ENCODE measurements around the gene ATXN2. TPM values are rescaled to one million over a fixed set of nuclear protein-coding genes. Genes with fewer than 3 reads are reported as not detected.

Gene ATXN2
- total and polyA plus RNA-seq, 4 donors: 11.5 to 33.1 (median 22.1) TPM

- Histone ChIP-seq H3K4me1 (ENCODE audit: control insufficient read depth in 4 of 4, insufficient read depth in 4 of 4, low read length in 3 of 4) (peaks cover 14 to 32% (median 25%) of the 10 kb centered on the region in 4 donors), H3K4me3 (ENCODE audit: low read depth in 1 of 3, low read length in 3 of 3) (no peak overlapping the region), H3K9me3 (ENCODE audit: control insufficient read depth in 4 of 4, low read length in 3 of 4) (no peaks in the 10 kb centered on the region), H3K27me3 (ENCODE audit: control insufficient read depth in 4 of 4, insufficient read depth in 4 of 4, low read length in 3 of 4) (no peaks in the 10 kb centered on the region), H3K9ac (ENCODE audit: low read depth in 1 of 2, low read length in 2 of 2) (no peak overlapping the region), H3K36me3 (ENCODE audit: control insufficient read depth in 4 of 4, insufficient read depth in 3 of 4, low read depth in 1 of 4, low read length in 3 of 4) (peaks cover 11 to 33% (median 26%) of the 10 kb centered on the region in 4 donors), H3K27ac (ENCODE audit: low read depth in 1 of 2, low read length in 2 of 2) (peak overlapping the region in 1 of 2 donors; percentile 27)
- TF ChIP-seq TAF1 (conservative IDR thresholded peaks at IDR 0.05) (no peak), MAX (IDR thresholded peaks at IDR 0.05) (no peak), ATF3 (IDR thresholded peaks at IDR 0.05) (no peak), SP1 (IDR thresholded peaks at IDR 0.05) (no peak), NR2F2 (IDR thresholded peaks at IDR 0.05) (no peak), FOXA1 (IDR thresholded peaks at IDR 0.05) (no peak), JUND (IDR thresholded peaks at IDR 0.05) (no peak), EGR1 (IDR thresholded peaks at IDR 0.05; ENCODE audit: low read depth in 2 of 2) (no peak)
- 91% methylated on average over 28 of the region's 28 CpGs for WGBS
- DNase-seq (ENCODE audit: low spot score): peak; percentile 31
Measured at GRCh38 chr12:111447571-111448265, 151.4 kb downstream of the ATXN2 start.

GRCh38 chr12:111446631-111447570, 152.2 kb downstream of the ATXN2 start:
- WGBS: 87% methylated on average over 20 of the region's 20 CpGs
- DNase-seq (ENCODE audit: low spot score): peak; percentile 28

More at GRCh38 chr12:111446631-111447570, 152.2 kb downstream of the ATXN2 start:
- no peak overlapping the region for H3K4me3 ChIP-seq (ENCODE audit: low read depth in 1 of 3, low read length in 3 of 3)
- H3K27me3 ChIP-seq (ENCODE audit: control insufficient read depth in 4 of 4, insufficient read depth in 4 of 4, low read length in 3 of 4): no peaks in the 10 kb centered on the region
- H3K27ac ChIP-seq (ENCODE audit: low read depth in 1 of 2, low read length in 2 of 2): peak overlapping the region; percentile 61 to 84
- no peaks in the 10 kb centered on the region for H3K9me3 ChIP-seq (ENCODE audit: control insufficient read depth in 4 of 4, low read length in 3 of 4)
- H3K9ac ChIP-seq (ENCODE audit: low read depth in 1 of 2, low read length in 2 of 2): peak overlapping the region in 1 of 2 donors; percentile 3
- TF ChIP-seq REST (IDR thresholded peaks at IDR 0.05): no peak
- peak in 1 of 2 donors; percentile 1 for TF ChIP-seq JUND (IDR thresholded peaks at IDR 0.05)
- peaks cover 14 to 32% (median 25%) of the 10 kb centered on the region in 4 donors for H3K4me1 ChIP-seq (ENCODE audit: control insufficient read depth in 4 of 4, insufficient read depth in 4 of 4, low read length in 3 of 4)
- H3K36me3 ChIP-seq (ENCODE audit: control insufficient read depth in 4 of 4, insufficient read depth in 3 of 4, low read depth in 1 of 4, low read length in 3 of 4): peaks cover 11 to 30% (median 25%) of the 10 kb centered on the region in 4 donors

Data from liver (tissue), 9 donors.